Measurements from ENCODE around the gene GMNN.
A peak's percentile ranks its signal among the peaks of the same experiment; 100 is the strongest.
"Not testable (repeated sequence)": the region's sequence is repeated elsewhere in the genome, so short reads cannot be mapped to it uniquely, and the experiment has no call there.

Gene GMNN

DNA sequence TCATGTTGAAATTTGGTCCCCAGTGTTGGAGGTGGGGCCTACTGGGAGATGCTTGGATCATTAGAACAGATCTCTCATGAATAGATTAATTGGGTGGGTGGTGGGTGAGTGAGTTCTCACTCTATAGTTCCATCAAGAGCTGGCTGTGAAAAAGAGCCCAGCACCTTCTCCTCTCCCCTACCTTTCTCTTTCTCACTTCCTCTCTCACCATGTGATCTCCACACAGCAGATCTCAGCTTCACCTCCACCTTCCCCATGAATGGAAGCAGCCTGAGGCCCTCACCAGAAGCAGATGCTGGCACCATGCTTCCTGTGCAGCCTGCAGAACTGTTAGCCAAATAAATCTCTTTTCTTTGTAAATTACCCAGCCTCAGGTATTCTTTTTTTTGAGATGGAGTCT is 12.9 kb upstream of the GMNN start:
- no peak for DNase-seq (ENCODE audit: low spot score)

- DNase-seq (ENCODE audit: low spot score): no peak
Measured at GRCh38 chr6:24763578-24763977, 11.2 kb upstream of the GMNN start.

- DNase-seq (ENCODE audit: low spot score): not testable (repeated sequence)
Measured at GRCh38 chr6:24764833-24765828, 9.6 kb upstream of the GMNN start.

DNA sequence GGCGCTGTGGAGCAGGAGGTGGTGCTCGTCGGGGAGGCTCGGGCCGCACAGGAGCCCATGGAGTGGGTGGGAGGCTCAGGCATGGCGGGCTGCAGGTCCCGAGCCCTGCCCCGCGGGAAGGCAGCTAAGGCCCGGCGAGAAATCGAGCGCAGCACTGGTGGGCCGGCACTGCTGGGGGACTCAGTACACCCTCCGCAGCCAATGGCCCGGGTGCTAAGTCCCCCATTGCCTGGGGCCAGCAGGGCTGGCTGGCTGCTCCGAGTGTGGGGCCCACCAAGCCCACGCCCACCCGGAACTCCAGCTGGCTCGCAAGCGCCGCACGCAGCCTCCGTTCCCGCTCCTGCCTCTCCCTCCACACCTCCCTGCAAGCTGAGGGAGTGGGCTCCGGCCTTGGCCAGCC is 8.8 kb upstream of the GMNN start:
- DNase-seq (ENCODE audit: low spot score): not testable (repeated sequence)

DNA sequence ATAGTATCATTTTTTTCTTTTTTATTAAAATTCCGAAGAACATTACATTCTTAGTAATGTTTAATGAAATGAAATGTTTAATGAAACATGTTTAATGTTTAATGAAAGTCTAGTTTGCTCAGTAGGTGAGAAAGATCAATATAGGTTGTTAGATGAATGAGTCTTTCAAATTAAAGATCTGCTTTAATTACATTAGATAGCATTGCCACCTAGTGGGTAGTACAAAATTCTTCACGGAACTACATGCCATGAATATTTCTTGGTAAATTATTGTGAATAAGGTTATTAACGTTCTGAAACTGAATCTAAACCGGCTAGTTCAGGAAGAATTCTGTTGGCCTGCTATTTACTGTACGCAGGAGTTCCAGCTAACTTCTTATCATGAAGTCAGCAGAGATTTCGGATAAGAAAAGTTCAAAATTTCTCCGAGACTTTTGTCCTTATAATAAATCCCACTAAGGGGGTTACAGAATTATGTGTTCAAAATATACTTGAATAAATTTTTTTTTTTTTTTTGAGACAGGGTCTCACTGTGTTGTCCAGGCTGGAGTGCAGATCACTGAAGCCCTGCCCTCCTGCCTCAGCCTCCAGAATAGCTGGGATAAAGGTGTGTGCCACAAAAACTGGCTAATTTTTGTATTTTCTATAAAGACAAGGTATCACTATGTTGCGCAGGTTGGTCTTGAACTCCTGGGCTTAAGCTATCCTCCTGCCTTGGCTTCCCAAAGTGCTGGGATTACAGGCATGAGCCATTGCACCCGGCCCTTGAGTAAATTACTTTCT is 7.9 kb upstream of the GMNN start:
- peak; percentile 53 for DNase-seq (ENCODE audit: low spot score)

DNA sequence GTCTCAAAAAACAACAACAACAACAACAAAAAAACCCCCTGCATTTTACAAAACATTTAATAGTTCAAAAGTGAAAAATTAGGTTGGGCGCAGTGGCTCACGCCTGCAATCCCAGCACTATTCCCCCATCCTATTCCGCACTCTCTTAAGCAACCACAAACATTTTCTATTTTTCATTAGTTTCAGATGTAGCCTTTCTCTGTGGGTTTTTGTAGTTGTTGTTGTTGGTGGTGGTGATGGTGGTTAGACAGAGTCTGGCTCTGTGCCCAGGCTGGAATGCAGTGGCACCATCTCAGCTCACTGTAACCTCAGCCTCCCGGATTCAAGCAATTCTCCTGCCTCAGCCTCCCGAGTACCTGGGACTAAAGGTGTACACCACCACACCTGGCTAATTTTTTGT is 6.4 kb upstream of the GMNN start:
- no peak for DNase-seq (ENCODE audit: low spot score)

GRCh38 chr6:24775520-24776058 is 852 bp downstream of the GMNN start:
- no peak for DNase-seq (ENCODE audit: low spot score)

DNA sequence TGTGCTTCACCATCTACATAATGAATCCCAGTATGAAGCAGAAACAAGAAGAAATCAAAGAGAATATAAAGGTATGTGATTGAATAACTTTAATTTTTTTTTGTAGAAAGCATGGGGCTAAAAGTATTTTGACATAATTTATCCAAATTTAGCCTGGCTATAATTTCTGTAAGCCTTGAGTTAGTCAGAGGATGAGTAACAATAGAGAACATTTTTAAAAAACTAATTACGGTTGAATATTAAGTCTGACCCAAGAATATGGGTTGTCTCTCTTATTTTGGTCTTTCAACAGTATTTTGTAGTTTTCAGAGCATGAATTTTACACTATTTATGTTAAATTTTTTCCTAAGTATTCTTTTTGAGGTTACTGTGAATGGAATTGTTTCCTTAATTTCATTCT is 2.5 kb downstream of the GMNN start:
- no peak for DNase-seq (ENCODE audit: low spot score)

DNA sequence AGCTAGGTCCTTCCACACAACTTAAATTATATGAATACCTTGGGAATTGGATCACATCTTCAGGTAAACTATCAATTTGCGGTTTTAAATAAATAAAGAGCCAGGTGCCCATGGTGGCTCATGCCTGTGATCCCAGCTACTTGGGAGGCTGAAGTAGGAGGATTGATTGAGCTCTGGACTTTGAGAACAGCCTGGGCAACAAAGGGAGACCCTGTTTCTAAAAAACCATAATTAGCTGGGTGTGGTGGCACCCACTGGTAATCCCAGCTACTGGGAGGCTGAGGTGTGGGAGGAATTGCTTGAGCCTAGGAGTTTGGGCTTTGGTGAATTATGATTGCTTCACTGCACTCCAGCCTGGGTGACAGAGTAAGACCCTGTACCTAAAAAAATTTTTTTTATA is 3.4 kb downstream of the GMNN start:
- DNase-seq (ENCODE audit: low spot score): no peak

DNA sequence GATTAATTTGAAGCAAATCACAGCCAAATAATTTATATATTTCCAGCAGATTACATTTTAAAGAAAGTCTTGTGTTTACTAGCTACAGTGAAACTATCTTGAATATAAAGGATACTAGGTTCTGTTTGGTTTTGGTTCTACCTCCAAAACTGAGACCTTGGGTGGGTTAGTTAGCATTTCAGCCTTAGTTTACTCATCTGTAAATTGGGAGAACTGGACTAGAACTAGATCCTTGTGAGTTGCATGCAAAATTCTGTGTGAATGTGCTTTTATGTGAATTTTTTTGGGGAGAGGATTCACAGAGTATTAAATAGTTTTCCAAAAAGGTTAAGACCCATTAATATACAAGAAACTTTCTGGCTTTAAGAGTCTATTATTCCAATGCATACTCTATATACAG is 4.1 kb downstream of the GMNN start:
- DNase-seq (ENCODE audit: low spot score): no peak

- DNase-seq (ENCODE audit: low spot score): no peak
Measured at GRCh38 chr6:24779416-24780016, 4.8 kb downstream of the GMNN start.

DNA sequence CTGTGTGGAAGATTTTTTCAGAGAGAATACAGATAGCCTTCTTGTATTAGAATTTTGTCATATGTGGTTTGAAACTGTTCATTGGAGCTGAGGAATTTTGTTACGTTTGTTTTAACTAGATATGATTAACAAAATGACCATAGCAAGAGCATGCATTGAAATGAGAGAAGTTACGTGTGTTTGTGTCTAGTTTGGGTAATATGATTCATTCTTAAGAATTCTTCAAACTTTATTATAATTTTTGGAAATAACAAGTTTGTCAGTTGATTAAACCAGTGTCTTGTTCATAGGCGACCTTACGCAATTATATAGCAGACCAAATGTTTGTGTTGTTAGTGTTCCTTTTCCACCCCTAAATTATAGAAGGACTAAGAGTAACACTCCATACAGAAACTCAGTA is 5.5 kb downstream of the GMNN start:
- no peak for DNase-seq (ENCODE audit: low spot score)

DNA sequence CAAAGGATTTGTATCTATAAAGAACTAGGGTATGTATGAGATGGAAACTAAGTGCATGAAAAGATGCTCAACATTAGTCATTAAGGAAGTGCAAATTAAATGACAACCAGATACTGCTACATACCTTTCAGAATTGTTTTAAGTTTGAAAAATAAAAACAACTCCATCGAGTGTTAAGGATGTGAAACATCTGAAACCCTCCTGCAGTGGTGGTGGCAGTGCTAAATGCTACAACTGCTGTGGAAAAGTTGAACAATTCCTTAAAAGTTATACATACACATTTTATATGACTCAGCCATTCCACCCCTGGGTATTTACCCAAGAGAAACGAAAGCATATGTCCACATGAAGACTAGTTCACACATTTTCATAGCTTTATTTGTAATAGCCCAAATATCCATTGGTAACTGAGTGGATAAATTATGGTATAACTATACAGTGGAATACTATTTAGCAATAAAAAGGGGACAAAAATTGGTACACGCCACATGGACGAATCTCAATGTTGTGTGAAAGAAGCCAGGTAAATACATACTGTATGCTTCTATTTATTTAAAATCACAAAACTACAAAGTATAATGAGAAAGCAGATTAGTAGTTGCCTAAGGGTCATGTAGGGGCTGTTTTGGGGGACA is 13.4 kb downstream of the GMNN start:
- DNase-seq (ENCODE audit: low spot score): no peak

GRCh38 chr6:24795106-24795505 is 20.4 kb downstream of the GMNN start:
- DNase-seq (ENCODE audit: low spot score): no peak

DNA sequence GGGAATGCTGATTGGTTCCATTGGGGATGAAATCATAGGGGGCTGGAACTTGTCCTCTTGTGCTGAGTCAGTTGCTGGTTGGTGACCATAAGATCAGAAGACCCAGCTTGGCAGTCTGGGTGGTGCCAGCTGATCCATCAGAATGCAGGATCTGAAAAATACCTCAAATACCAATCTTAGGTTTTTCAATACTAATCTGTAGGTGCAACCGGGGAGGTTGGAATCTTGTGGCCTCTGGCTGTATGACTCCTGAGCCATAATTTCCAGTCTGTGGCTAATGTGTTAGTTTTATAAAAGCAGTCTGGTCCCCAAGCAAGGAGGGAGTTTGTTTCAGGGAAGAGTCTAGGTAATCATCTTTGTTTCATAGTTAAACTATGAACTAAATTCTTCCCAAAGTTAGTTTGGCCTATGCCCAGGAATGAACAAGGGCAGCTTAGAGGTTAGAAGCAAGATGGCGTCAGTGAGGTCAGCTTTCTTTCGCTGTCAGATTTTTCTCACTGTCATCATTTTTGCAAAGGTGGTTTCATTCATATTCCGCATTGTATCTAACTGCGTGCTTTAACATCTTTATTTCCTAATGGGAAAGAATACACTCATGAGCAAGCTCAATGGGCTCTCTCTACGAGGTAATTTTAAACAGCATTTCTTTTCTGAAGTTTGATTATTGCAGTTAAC is 22.0 kb downstream of the GMNN start:
- DNase-seq (ENCODE audit: low spot score): no peak

GRCh38 chr6:24797596-24798216 is 23.0 kb downstream of the GMNN start:
- no peak for DNase-seq (ENCODE audit: low spot score)

DNA sequence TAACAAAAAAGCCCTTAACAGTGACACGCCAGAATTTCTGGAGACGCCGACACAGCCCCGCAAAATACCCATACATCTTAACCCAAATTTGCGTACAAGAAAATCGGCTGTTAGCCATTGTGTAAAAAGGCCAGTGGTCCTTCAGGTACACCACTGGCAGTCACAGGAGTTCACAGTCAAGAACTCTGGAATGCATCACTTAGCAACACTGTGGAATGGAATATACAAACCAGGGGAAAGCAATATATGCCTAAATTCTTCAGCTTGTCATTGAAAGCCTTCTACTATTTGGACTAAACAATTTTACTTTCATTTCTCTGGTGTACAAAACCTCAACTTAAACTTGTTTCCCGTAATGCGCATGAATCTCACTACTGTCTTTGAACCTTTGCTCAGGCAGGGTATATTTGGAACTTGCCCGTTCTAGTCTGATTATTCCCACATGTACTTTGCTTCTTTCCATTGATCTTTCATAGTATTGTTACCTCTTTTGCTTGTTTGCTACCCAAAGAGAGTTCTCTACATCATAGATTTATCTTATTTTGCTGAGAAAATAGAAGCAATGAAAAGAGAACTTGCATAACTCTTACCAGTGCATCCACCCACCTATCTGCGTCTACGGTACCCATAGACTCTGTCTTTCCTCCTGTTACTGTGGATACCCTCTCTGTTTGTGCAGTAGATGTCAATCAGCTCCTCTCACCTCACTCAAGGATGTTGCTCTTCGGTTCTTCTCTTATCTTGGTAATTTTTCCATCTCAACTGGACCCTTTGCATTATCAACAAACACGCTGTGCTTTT is 24.2 kb downstream of the GMNN start, which contains the start of gene ARMH2:
TSS of gene ARMH2 (minus strand) at position 178 of the 801 bp plus-strand sequence. CDS start at position 118, 60 bp downstream.
- no peak for DNase-seq (ENCODE audit: low spot score)

DNA sequence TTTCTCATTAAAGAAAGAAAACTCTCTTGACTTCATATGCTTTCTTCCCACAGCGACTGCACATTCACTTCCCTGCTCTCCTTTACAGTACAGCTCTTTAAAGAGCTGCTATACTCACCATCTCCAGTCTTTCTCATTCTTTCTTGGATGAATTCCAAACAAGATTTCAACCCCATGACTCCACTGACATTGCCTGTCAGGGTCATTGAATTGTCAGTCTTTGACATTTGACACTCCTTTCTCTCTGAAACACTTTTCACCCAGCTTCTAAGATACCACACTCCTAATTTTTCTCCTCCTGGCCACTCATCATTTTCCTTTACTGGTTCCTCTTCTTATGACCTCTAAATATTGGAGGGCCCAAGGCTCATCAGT is 24.8 kb downstream of the GMNN start:
- no peak for DNase-seq (ENCODE audit: low spot score)

GRCh38 chr6:24802271-24803059 is 27.7 kb downstream of the GMNN start:
- DNase-seq (ENCODE audit: low spot score): no peak

Measured in hematopoietic multipotent progenitor cell treated with erythropoietin and hydrocortisone succinate and interleukin-3 and kit ligand, for 15 days (in vitro differentiated cells).